OCI-LY7 (cell line): ENCODE results near the gene EEF1AKMT3. TPM values are rescaled to one million over a fixed set of nuclear protein-coding genes. Genes with fewer than 3 reads are reported as not detected.

Experiments
- BruUV-seq: library from RNA; stranded (reverse); fragments of 400-500 nt; replicated peaks from 2 replicates; lab custom pipeline; 2021; lab: Mats Ljungman, UMichigan
- CTCF ChIA-PET: fragments of 300-600 bp; sonication (Branson Sonifier 250); formaldehyde crosslinking; loops from one replicate; lab custom pipeline; 2022; ENCODE audit warnings: antibody characterized with exemption; ENCODE audit not compliant: unreplicated experiment; lab: Charles Lee
- POLR2A ChIA-PET: fragments of 300-600 bp; sonication (Branson Sonifier 250); formaldehyde crosslinking; loops from one replicate; lab custom pipeline; 2022; ENCODE audit warnings: antibody characterized with exemption; lab: Charles Lee
- DNase-seq: peaks from one replicate; pipeline ENCODE4 v3.0.0-alpha.2; 2015; ENCODE audit warnings: low spot score
- H2AFZ ChIP-seq: fragments of 200-600 bp; sonication (generic), shearing (Covaris generic); 2 replicates; pipeline ENCODE4 v1.6.1; 2014; ENCODE audit warnings: mild to moderate bottlenecking, antibody characterized with exemption, low read length, moderate library complexity
- H3K27ac ChIP-seq: fragments of 200-600 bp; sonication (generic); 2 replicates; pipeline ENCODE4 v1.5.1; 2014; ENCODE audit warnings: mixed run types, low read depth, mild to moderate bottlenecking, moderate library complexity, low read length, inconsistent platforms; ENCODE audit not compliant: poor library complexity, severe bottlenecking
- H3K36me3 ChIP-seq: fragments of 200-600 bp; sonication (generic); 2 replicates; pipeline ENCODE4 v1.6.1; 2014; ENCODE audit warnings: mild to moderate bottlenecking, antibody characterized with exemption, low read length, moderate library complexity, mixed read lengths; ENCODE audit not compliant: insufficient read depth
- H3K4me1 ChIP-seq: fragments of 200-600 bp; sonication (generic); 2 replicates; pipeline ENCODE4 v1.5.1; 2014; ENCODE audit warnings: mild to moderate bottlenecking, low read length; ENCODE audit not compliant: insufficient read depth, poor library complexity, severe bottlenecking
- H3K4me2 ChIP-seq: fragments of 200-600 bp; sonication (generic); 2 replicates; pipeline ENCODE4 v1.6.1; 2014; ENCODE audit warnings: mild to moderate bottlenecking, low read length
- H3K4me3 ChIP-seq: fragments of 200-600 bp; sonication (generic); 2 replicates; pipeline ENCODE4 v1.5.1; 2014; ENCODE audit warnings: mild to moderate bottlenecking, low read depth, low read length; ENCODE audit not compliant: poor library complexity, severe bottlenecking
- H3K79me2 ChIP-seq: fragments of 200-600 bp; sonication (generic); 2 replicates; pipeline ENCODE4 v1.6.1; 2016; ENCODE audit warnings: low read depth, mild to moderate bottlenecking, low read length, moderate library complexity, mixed read lengths; ENCODE audit not compliant: insufficient read depth
- H3K9me2 ChIP-seq: fragments of 200-600 bp; sonication (generic); 2 replicates; pipeline ENCODE4 v1.6.1; 2016; ENCODE audit warnings: mild to moderate bottlenecking, low read length, mixed read lengths; ENCODE audit not compliant: insufficient read depth
- H3K9me3 ChIP-seq: fragments of 200-600 bp; sonication (generic); 2 replicates; pipeline ENCODE4 v1.6.1; 2014; ENCODE audit warnings: mild to moderate bottlenecking, mixed run types, low read length, mixed read lengths
- H4K20me1 ChIP-seq: fragments of 200-600 bp; sonication (generic); 2 replicates; pipeline ENCODE4 v1.6.1; 2014; ENCODE audit warnings: mild to moderate bottlenecking, antibody characterized with exemption, low read length, moderate library complexity, mixed read lengths; ENCODE audit not compliant: insufficient read depth
- EZH2phosphoT487 ChIP-seq: fragments of 200-600 bp; sonication (generic); IDR thresholded peaks from 2 replicates; pipeline ENCODE4 v1.6.1; 2018; ENCODE audit warnings: low read depth, borderline replicate concordance, mild to moderate bottlenecking, mixed run types, antibody characterized with exemption, low read length, moderate library complexity, mixed read lengths
- intact Hi-C: fragments of 100-400 bp; cut with micrococcal nuclease; formaldehyde crosslinking; loops from one replicate; pipeline ENCODE4 v1.10.0; 2022; ENCODE audit not compliant: unreplicated experiment
- total RNA-seq, 2 experiments: library from RNA; depleted of rRNA in 1 of 2; stranded (reverse); fragments of >200 nt in 1 of 2; shearing (Covaris generic) in 1 of 2; gene quantifications; 2 replicates each; pipeline ENCODE4 v1.2.3, GENCODE V29; 2014 to 2022
- TF ChIP-seq, protein P1 (sequence below): fragments of 200-600 bp; sonication (generic); conservative IDR thresholded peaks from 2 replicates; pipeline ENCODE4 v1.5.1; 2014; ENCODE audit warnings: mild to moderate bottlenecking, antibody characterized with exemption, low read length, moderate library complexity, mixed read lengths

The EEF1AKMT3 gene
- total RNA-seq, 2 experiments from 2014 or later: 3.4 to 6.3 TPM

DNA sequence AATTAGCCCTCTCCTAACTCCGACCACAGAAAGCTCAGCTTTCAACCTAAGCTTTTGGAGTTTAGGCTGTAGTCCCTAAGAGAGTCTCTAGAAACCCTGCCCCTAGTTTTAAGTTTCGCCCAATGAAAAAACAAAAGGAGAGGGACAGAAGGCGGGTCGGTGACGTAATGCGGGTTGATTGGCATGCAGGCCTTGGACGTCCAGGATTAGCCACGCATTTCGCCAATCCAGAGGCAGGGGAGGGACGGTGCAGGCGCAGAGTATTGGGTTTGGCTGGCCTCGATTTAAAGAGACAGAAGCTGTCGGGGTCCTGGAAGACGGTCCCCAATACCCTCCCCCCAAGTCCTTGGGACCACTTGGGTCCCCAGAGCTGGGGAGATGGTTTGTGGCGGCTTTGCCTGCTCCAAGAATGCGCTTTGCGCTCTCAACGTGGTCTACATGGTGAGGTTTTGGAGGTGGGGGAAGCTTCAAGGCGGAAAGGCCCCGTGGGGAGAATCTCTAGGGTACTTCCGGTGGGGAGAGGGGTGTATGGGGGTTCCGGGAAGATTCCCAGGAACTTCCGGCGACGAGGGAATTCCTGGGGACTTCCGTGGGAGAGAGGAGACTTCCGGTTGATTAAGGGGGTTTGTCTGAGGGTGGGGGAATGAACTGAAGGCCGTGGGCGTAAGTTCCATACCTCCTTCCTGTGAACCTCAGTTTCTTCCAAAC lies 27.5 kb upstream of the EEF1AKMT3 start, which contains the start of gene TSPAN31:
TSPAN31 (plus strand) TSS at position 263 of the 708 bp plus-strand sequence; CDS start at position 379, 116 bp downstream.
- ChIA-PET POLR2A (interaction anchor here (0.6 to 1.4 kb wide), 5 partner anchors 9 to 154 kb away, joined by 3 to 4 read pairs (median 3); partner anchors contain the start of gene PIP4K2C), CTCF (interaction anchor here (0.5 kb wide), 1 partner anchor 26 kb away, joined by 3 read pairs; no protein-coding TSS in a partner anchor)
- no peaks in the 10 kb centered on the region for H4K20me1 ChIP-seq
- peak; percentile 79 for DNase-seq
- H3K9me2 ChIP-seq: no peaks in the 10 kb centered on the region
- H3K27ac ChIP-seq: no peak within 1 kb of the TSS
- H3K4me3 ChIP-seq: peak within 1 kb of the TSS; percentile 44
- no peaks in the 10 kb centered on the region for H3K9me3 ChIP-seq
- H3K4me2 ChIP-seq: peak within 1 kb of the TSS; percentile 45
- TF ChIP-seq EZH2phosphoT487: no peak
- TF ChIP-seq, protein P1, sequence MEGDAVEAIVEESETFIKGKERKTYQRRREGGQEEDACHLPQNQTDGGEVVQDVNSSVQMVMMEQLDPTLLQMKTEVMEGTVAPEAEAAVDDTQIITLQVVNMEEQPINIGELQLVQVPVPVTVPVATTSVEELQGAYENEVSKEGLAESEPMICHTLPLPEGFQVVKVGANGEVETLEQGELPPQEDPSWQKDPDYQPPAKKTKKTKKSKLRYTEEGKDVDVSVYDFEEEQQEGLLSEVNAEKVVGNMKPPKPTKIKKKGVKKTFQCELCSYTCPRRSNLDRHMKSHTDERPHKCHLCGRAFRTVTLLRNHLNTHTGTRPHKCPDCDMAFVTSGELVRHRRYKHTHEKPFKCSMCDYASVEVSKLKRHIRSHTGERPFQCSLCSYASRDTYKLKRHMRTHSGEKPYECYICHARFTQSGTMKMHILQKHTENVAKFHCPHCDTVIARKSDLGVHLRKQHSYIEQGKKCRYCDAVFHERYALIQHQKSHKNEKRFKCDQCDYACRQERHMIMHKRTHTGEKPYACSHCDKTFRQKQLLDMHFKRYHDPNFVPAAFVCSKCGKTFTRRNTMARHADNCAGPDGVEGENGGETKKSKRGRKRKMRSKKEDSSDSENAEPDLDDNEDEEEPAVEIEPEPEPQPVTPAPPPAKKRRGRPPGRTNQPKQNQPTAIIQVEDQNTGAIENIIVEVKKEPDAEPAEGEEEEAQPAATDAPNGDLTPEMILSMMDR: no peak
- intact Hi-C loops: loop anchor here (5.0 kb wide), 1 partner anchor 268 kb away; the partner anchor contains the start of gene ARHGAP9
- BruUV-seq: no TSS peak
- peak within 1 kb of the TSS; percentile 48; the same call in 1 of the 2 replicates for H2AFZ ChIP-seq
- peaks cover 40% of the 10 kb centered on the region for H3K4me1 ChIP-seq
- H3K36me3 ChIP-seq: peaks cover 49% of the 10 kb centered on the region
- H3K79me2 ChIP-seq: peaks cover 20% of the 10 kb centered on the region

DNA sequence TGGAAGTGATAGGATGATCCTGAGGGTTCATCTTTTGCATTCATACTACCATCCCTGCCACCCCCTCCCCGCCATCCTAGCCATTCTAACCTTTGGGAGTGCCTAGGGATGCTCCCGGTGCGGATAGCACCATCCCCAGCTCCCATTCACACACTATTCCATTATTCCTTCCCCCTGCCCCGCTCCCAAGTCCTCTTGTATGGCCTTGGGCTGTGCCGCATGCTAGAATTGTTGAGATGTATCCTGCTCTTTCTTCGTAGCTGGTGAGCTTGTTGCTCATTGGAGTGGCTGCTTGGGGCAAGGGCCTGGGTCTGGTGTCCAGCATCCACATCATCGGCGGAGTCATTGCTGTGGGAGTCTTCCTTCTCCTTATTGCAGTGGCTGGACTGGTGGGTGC lies 26.9 kb upstream of the EEF1AKMT3 start:
- peaks cover 54% of the 10 kb centered on the region for H3K36me3 ChIP-seq
- H3K9me3 ChIP-seq: no peaks in the 10 kb centered on the region
- H2AFZ ChIP-seq: no peak overlapping the region
- ChIA-PET POLR2A (interaction anchor here (1.3 to 1.4 kb wide), 2 partner anchors 9 to 11 kb away, joined by 3 read pairs; no protein-coding TSS in a partner anchor), CTCF (no interaction called here)
- H3K4me1 ChIP-seq: peaks cover 37% of the 10 kb centered on the region
- H4K20me1 ChIP-seq: no peaks in the 10 kb centered on the region
- H3K79me2 ChIP-seq: peaks cover 21% of the 10 kb centered on the region
- intact Hi-C loops: no loop called here
- H3K4me2 ChIP-seq: peak overlapping the region; percentile 36; the same call in 1 of the 2 replicates
- no peak overlapping the region for H3K27ac ChIP-seq
- DNase-seq: no peak
- H3K9me2 ChIP-seq: no peaks in the 10 kb centered on the region
- TF ChIP-seq EZH2phosphoT487: no peak
- TF ChIP-seq, protein P1: no peak
- no TSS peak for BruUV-seq
- no peak overlapping the region for H3K4me3 ChIP-seq

DNA sequence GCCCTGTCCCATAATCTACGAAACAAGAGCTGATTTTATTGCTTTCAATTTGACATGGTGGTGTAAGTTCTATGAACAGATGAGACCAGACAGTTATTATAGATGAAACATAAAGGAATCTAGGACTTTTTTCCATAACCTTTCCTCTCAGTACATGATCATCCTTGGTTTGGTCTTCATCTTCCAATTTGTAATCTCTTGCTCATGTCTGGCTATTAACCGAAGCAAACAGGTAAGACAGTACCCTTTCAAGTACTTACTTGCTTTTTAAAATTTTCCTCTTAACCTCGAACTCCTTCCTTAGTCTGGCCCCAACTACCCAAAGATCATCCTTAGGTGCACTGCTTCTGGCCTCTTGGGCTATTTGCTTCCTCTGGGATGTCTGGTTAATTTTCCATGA lies 26.4 kb upstream of the EEF1AKMT3 start:
- Histone ChIP-seq H3K79me2 (peaks cover 21% of the 10 kb centered on the region), H3K36me3 (peaks cover 59% of the 10 kb centered on the region), H2AFZ (no peak overlapping the region), H3K9me3 (no peaks in the 10 kb centered on the region), H3K9me2 (no peaks in the 10 kb centered on the region), H4K20me1 (no peaks in the 10 kb centered on the region), H3K27ac (no peak overlapping the region), H3K4me3 (no peak overlapping the region), H3K4me1 (peaks cover 37% of the 10 kb centered on the region), H3K4me2 (no peak overlapping the region)
- ChIA-PET POLR2A (interaction anchor here (1.3 to 1.4 kb wide), 2 partner anchors 8 to 11 kb away, joined by 3 read pairs; no protein-coding TSS in a partner anchor), CTCF (no interaction called here)
- no TSS peak for BruUV-seq
- no peak for DNase-seq
- intact Hi-C loops: no loop called here
- TF ChIP-seq, protein P1: no peak
- no peak for TF ChIP-seq EZH2phosphoT487
